Memory B cell (primary cell): Measurements from ENCODE around the gene NDUFS8.

Source experiments
- ATAC-seq: fragments of 150-1000 bp; cut with Tn5 transposase; 2 replicates; pipeline ENCODE4 v1.10.0; 2021; ENCODE audit warnings: low read depth, mild to moderate bottlenecking, moderate library complexity
- DNase-seq, 2 donors: peaks; one replicate each; pipeline ENCODE4 v3.0.0; 2022; ENCODE audit warnings: low spot score in 2 of 2
- H3K27ac Mint-ChIP-seq: one replicate; pipeline ENCODE4 v1.8.0; 2022; ENCODE audit warnings: mild to moderate bottlenecking, moderate library complexity, mixed read lengths
- H3K27me3 Mint-ChIP-seq: one replicate; pipeline ENCODE4 v1.8.0; 2022; ENCODE audit warnings: mixed read lengths
- H3K36me3 Mint-ChIP-seq: one replicate; pipeline ENCODE4 v1.8.0; 2022; ENCODE audit warnings: mild to moderate bottlenecking, mixed read lengths
- H3K4me1 Mint-ChIP-seq: one replicate; pipeline ENCODE4 v1.8.0; 2022; ENCODE audit warnings: mixed read lengths
- H3K4me3 Mint-ChIP-seq: one replicate; pipeline ENCODE4 v1.8.0; 2022; ENCODE audit warnings: mild to moderate bottlenecking, moderate library complexity, mixed read lengths
- H3K9me3 Mint-ChIP-seq: one replicate; pipeline ENCODE4 v1.8.0; 2022; ENCODE audit warnings: mixed read lengths

NDUFS8 gene

DNA sequence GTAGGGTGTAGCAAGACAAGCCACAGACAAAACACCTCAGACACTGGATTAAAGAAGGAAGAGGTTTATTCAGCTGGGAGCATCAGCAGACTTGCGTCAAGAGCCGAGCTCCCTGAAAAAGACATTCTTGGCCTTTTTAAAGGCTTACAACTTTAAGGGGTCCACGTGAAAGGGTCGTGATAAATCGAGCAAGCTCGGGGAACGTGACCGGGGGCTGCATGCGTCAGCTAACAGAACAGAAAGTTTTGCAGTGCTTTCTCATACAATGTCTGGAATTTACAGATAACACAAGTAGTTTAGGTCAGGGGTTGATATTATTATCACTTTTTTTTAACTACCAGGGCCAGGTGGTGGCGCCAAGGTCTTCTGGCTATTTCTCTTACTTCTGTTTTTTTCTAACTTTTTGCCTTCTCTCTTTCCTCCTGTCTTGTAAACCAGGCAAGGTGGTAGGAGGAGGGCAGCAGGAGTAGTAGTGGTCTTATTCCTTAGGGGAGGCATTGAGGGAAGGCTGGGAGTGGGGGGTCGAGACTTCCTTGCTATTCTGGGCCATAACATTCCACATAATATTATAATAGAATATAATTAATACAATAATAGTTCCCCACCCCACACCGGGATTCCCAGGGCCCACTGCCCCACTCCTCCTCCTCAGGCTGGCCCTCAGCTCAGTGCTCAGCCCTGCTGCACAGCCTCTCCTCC is 20.9 kb upstream of the NDUFS8 start:
- DNase-seq (no peak), ATAC-seq (peak; percentile 41)
- H3K36me3 Mint-ChIP-seq = no peaks in the 10 kb centered on the region
- peak overlapping the region; percentile 71 for H3K27ac Mint-ChIP-seq
- H3K9me3 Mint-ChIP-seq = no peaks in the 10 kb centered on the region
- H3K27me3 Mint-ChIP-seq = no peaks in the 10 kb centered on the region
- H3K4me1 Mint-ChIP-seq = peaks cover 31% of the 10 kb centered on the region
- peak overlapping the region; percentile 63 for H3K4me3 Mint-ChIP-seq

- Mint-ChIP-seq H3K4me1 (peaks cover 26% of the 10 kb centered on the region), H3K4me3 (peak within 1 kb of the TSS; percentile 63), H3K27me3 (no peaks in the 10 kb centered on the region), H3K27ac (peak within 1 kb of the TSS; percentile 71), H3K9me3 (no peaks in the 10 kb centered on the region), H3K36me3 (no peaks in the 10 kb centered on the region)
- peak; percentile 56 for ATAC-seq
- DNase-seq = peak in 1 of 2 donors; percentile 33
These were observed 20.1 kb upstream of the NDUFS8 start, which contains the start of gene ALDH3B1 for GRCh38 chr11:68010090-68011041. Gene ALDH3B1, plus strand, starts transcription at chr11:68010327. Its CDS starts 4,971 bp downstream, at chr11:68015298.

- Mint-ChIP-seq H3K27ac (no peak overlapping the region), H3K4me3 (peak overlapping the region; percentile 50), H3K4me1 (peaks cover 23% of the 10 kb centered on the region), H3K36me3 (no peaks in the 10 kb centered on the region), H3K27me3 (no peaks in the 10 kb centered on the region), H3K9me3 (no peaks in the 10 kb centered on the region)
- ATAC-seq (no peak), DNase-seq (no peak)
These were observed 19.2 kb upstream of the NDUFS8 start for GRCh38 chr11:68011051-68011943.

GRCh38 chr11:68012044-68012842 is 18.2 kb upstream of the NDUFS8 start:
- Mint-ChIP-seq H3K36me3 (no peaks in the 10 kb centered on the region), H3K27ac (no peak overlapping the region), H3K9me3 (no peaks in the 10 kb centered on the region), H3K4me3 (no peak overlapping the region), H3K27me3 (no peaks in the 10 kb centered on the region), H3K4me1 (peaks cover 20% of the 10 kb centered on the region)
- ATAC-seq (no peak), DNase-seq (no peak)

- Mint-ChIP-seq H3K27ac (no peak overlapping the region), H3K4me1 (peaks cover 20% of the 10 kb centered on the region), H3K9me3 (no peaks in the 10 kb centered on the region), H3K4me3 (no peak overlapping the region), H3K27me3 (no peaks in the 10 kb centered on the region), H3K36me3 (no peaks in the 10 kb centered on the region)
- ATAC-seq = no peak
- no peak for DNase-seq
These were observed 17.5 kb upstream of the NDUFS8 start for GRCh38 chr11:68012843-68013610.

DNA sequence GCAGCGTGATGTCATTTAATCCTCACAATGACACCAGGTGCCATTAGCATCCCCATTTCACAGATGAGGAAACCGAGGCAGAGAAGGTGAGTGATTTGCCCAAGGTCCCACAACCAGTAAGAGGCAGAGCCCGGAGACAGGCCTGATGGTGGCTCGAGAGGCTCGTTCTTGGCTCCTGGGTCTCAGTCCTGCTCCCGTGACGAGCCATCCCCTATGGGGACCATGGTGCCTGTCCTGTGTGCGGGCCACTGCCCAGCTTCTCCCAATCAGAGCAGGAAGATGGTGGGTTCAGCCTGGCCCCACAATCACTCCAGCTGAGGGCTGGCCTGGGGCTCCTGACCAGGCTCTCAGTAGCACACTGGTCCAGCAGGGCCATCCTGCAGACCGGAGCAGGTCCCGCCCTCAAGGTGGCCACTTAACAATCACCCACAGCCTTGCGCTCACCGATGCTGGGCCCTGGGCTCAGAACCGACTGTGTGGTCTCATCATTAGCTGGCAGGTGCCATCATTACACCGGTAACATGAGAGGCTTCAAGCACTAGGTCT is 16.8 kb upstream of the NDUFS8 start:
- ATAC-seq (no peak), DNase-seq (no peak)
- Mint-ChIP-seq H3K4me1 (peaks cover 20% of the 10 kb centered on the region), H3K4me3 (no peak overlapping the region), H3K27me3 (no peaks in the 10 kb centered on the region), H3K36me3 (no peaks in the 10 kb centered on the region), H3K9me3 (no peaks in the 10 kb centered on the region), H3K27ac (no peak overlapping the region)

DNA sequence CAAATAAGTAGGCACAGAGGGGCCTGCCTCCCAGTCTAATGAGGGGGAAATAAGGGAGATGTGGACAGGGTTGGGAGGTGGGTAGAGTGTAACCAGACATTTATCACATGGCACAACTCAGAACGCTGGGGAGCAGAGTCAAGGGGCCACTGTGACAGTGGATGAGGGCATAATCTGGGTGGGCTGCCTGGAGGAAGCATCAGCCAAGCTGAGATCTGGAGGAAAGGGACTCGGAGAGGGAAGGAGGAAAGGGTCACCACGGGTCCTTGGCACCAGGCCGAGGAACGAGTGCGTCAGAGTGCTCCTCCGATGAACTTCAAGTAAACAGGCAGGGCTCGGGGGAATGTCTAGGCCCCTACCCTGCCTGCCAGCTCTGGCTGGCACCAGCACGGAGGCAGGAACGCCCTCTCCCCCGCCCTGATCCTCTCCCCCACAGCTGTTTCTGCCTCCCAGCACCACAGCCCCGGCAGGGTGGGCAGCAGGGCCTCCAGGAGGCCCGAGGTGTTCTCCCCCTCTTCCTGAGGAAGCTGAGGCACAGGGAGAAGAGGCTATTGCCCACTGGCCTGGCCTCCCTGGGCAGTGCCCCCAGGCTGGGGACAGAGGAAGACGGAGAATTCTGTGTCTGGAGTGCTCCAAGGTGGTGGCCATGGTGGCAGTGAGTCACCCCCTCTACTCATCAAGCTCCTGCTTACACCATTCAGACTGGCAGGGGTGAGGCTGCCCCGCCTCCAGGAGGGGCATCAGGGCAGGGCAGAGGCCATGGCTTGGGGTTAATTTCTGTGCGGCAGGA is 16.1 kb upstream of the NDUFS8 start:
- Mint-ChIP-seq H3K4me1 (peaks cover 14% of the 10 kb centered on the region), H3K4me3 (no peak overlapping the region), H3K9me3 (no peaks in the 10 kb centered on the region), H3K27ac (no peak overlapping the region), H3K27me3 (no peaks in the 10 kb centered on the region), H3K36me3 (no peaks in the 10 kb centered on the region)
- DNase-seq (no peak), ATAC-seq (no peak)

GRCh38 chr11:68014947-68015447 is 15.5 kb upstream of the NDUFS8 start:
- H3K36me3 Mint-ChIP-seq = no peaks in the 10 kb centered on the region
- no peak for DNase-seq
- no peak for ATAC-seq
- peaks cover 7% of the 10 kb centered on the region for H3K4me1 Mint-ChIP-seq
- no peak overlapping the region for H3K4me3 Mint-ChIP-seq
- no peak overlapping the region for H3K27ac Mint-ChIP-seq
- H3K9me3 Mint-ChIP-seq = no peaks in the 10 kb centered on the region
- no peaks in the 10 kb centered on the region for H3K27me3 Mint-ChIP-seq

DNA sequence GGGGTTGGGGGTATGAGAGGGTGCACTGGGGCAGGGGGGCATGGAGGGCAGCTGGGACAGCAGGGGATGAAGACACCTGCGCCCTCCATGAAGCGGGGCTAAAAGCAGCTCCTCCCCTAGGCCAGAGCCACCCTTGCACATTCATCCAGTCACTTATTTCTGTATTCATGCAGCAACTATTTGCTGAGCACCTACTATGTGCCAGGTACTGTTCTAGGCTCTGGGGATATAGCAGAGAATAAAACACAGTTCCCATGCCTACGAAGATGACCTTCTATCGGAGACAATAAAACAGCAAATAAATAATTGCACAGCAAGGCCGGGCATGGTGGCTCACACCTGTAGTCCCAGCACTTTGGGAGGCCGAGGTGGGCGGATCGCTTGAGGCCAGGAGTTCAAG is 15.0 kb upstream of the NDUFS8 start:
- Mint-ChIP-seq H3K4me3 (no peak overlapping the region), H3K4me1 (peaks cover 5% of the 10 kb centered on the region), H3K36me3 (no peaks in the 10 kb centered on the region), H3K27ac (no peak overlapping the region), H3K27me3 (peaks cover under 1% of the 10 kb centered on the region), H3K9me3 (no peaks in the 10 kb centered on the region)
- no peak for ATAC-seq
- no peak for DNase-seq

DNA sequence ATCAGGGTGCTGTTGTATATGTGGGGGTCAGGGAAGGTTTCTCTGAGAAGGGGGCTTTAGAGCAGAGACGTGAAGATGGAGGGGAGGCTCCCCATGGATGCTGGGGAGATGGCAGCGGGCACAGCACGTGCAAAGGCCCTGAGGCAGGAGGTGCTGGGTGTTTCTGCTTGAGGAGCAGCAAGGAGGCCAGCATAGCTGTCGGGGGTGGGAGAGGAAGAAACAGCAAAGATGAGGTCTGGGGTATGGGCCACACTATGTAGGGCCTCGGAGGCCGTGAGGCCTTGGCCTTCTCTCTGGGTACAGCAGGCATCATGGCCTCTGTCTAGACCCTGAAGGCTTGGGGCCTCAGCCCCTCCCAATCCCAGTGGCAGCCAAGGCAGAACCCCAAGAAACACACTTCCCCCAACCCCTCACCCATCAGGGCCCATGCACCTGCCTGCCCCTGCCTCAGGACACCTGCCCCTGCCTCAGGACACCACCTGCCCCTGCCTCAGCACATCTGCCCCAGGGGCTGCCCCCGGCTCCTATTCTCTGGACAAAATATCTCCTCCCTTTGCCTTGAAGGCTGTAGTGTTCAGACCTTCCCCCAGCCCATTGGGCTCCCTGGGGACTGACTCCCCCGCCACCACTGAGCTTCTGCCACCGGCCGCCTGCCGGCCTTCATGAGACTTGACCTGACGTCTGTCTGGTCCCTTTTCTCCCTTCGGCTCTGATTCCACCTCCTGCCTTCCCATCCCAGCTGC is 14.1 kb upstream of the NDUFS8 start:
- H3K27ac Mint-ChIP-seq = no peak overlapping the region
- ATAC-seq = no peak
- no peak for DNase-seq
- H3K9me3 Mint-ChIP-seq = no peaks in the 10 kb centered on the region
- peaks cover 3% of the 10 kb centered on the region for H3K27me3 Mint-ChIP-seq
- H3K4me1 Mint-ChIP-seq = peaks cover 7% of the 10 kb centered on the region
- no peaks in the 10 kb centered on the region for H3K36me3 Mint-ChIP-seq
- H3K4me3 Mint-ChIP-seq = no peak overlapping the region
